H9 (cell line): ENCODE data around the gene RAD23A. TPM values are rescaled to one million over a fixed set of nuclear protein-coding genes. Genes with fewer than 3 reads are reported as not detected.
A peak's percentile ranks its signal among the peaks of the same experiment; 100 is the strongest.

Experiments
- DNase-seq: peaks from one replicate; pipeline ENCODE4 v3.0.0-alpha.2; 2017
- H2AFZ ChIP-seq: one replicate; pipeline ENCODE4 v1.6.1; 2013; ENCODE audit warnings: mild to moderate bottlenecking, low read length, control low read depth, moderate library complexity
- H2AK5ac ChIP-seq: 2 replicates; pipeline ENCODE4 v1.6.1; 2013; ENCODE audit warnings: low read length, control low read depth, mixed read lengths; ENCODE audit not compliant: insufficient read length
- H2BK120ac ChIP-seq: one replicate; pipeline ENCODE4 v1.6.1; 2013; ENCODE audit warnings: low read depth, mild to moderate bottlenecking, low read length, control low read depth, inconsistent platforms; ENCODE audit not compliant: poor library complexity, severe bottlenecking
- H2BK12ac ChIP-seq: 2 replicates; pipeline ENCODE4 v1.6.1; 2013; ENCODE audit warnings: low read length, control low read depth, mixed read lengths, low read depth; ENCODE audit not compliant: insufficient read length
- H2BK15ac ChIP-seq: 2 replicates; pipeline ENCODE4 v1.6.1; 2013; ENCODE audit warnings: low read depth, low read length, control low read depth
- H2BK20ac ChIP-seq: one replicate; pipeline ENCODE4 v1.6.1; 2013; ENCODE audit warnings: low read depth, mild to moderate bottlenecking, low read length, control low read depth, inconsistent platforms; ENCODE audit not compliant: poor library complexity, severe bottlenecking
- H2BK5ac ChIP-seq: 2 replicates; pipeline ENCODE4 v1.6.1; 2013; ENCODE audit warnings: low read length, control low read depth, mixed read lengths; ENCODE audit not compliant: insufficient read length
- H3K14ac ChIP-seq: 2 replicates; pipeline ENCODE4 v1.6.1; 2013; ENCODE audit warnings: low read length, control low read depth; ENCODE audit not compliant: insufficient read depth
- H3K18ac ChIP-seq: 2 replicates; pipeline ENCODE4 v1.6.1; 2013; ENCODE audit warnings: low read depth, mild to moderate bottlenecking, mixed read lengths, low read length, control low read depth; ENCODE audit not compliant: insufficient read length
- H3K23ac ChIP-seq: 2 replicates; pipeline ENCODE4 v1.6.1; 2013; ENCODE audit warnings: low read length, control low read depth, mixed read lengths, low read depth; ENCODE audit not compliant: insufficient read length
- H3K23me2 ChIP-seq: 2 replicates; pipeline ENCODE4 v1.6.1; 2013; ENCODE audit warnings: low read depth, mild to moderate bottlenecking, mixed read lengths, low read length, control low read depth; ENCODE audit not compliant: insufficient read length, poor library complexity, severe bottlenecking
- H3K27ac ChIP-seq: 2 replicates; pipeline ENCODE4 v1.5.1; 2013; ENCODE audit warnings: low read length, control low read depth, mixed read lengths, low read depth; ENCODE audit not compliant: insufficient read length
- H3K27me3 ChIP-seq: 2 replicates; pipeline ENCODE4 v1.6.1; 2013; ENCODE audit warnings: low read length, control low read depth, inconsistent platforms; ENCODE audit not compliant: insufficient read depth
- H3K4ac ChIP-seq: 2 replicates; pipeline ENCODE4 v1.6.1; 2013; ENCODE audit warnings: low read depth, mild to moderate bottlenecking, control low read depth, inconsistent platforms, low read length, moderate library complexity
- H3K4me1 ChIP-seq: 2 replicates; pipeline ENCODE4 v1.6.1; 2013; ENCODE audit warnings: low read length, control low read depth, inconsistent platforms; ENCODE audit not compliant: insufficient read depth
- H3K4me2 ChIP-seq: 2 replicates; pipeline ENCODE4 v1.6.1; 2013; ENCODE audit warnings: low read length, control low read depth, mixed read lengths; ENCODE audit not compliant: insufficient read length, insufficient read depth
- H3K56ac ChIP-seq: 2 replicates; pipeline ENCODE4 v1.6.1; 2013; ENCODE audit warnings: low read depth, mild to moderate bottlenecking, mixed read lengths, low read length, control low read depth; ENCODE audit not compliant: insufficient read length
- H3K79me1 ChIP-seq: 2 replicates; pipeline ENCODE4 v1.6.1; 2013; ENCODE audit warnings: low read depth, mild to moderate bottlenecking, moderate library complexity, low read length, control low read depth, inconsistent platforms; ENCODE audit not compliant: insufficient read depth, poor library complexity, severe bottlenecking
- H3K79me2 ChIP-seq: 2 replicates; pipeline ENCODE4 v1.6.1; 2013; ENCODE audit warnings: low read length, control low read depth, inconsistent platforms; ENCODE audit not compliant: insufficient read depth
- H3K9ac ChIP-seq: 2 replicates; pipeline ENCODE4 v1.6.1; 2013; ENCODE audit warnings: low read length, control low read depth, mixed read lengths; ENCODE audit not compliant: insufficient read length; ENCODE audit errors: extremely low read depth
- H3K9me3 ChIP-seq: one replicate; pipeline ENCODE4 v1.6.1; 2013; ENCODE audit warnings: low read depth, low read length, inconsistent platforms; ENCODE audit not compliant: control insufficient read depth
- H3T11ph ChIP-seq: one replicate; pipeline ENCODE4 v1.6.1; 2013; ENCODE audit warnings: mild to moderate bottlenecking, low read length, control low read depth, inconsistent platforms
- H4K20me1 ChIP-seq: one replicate; pipeline ENCODE4 v1.6.1; 2013; ENCODE audit not compliant: control insufficient read depth, insufficient read length, insufficient read depth
- H4K5ac ChIP-seq: 2 replicates; pipeline ENCODE4 v1.6.1; 2013; ENCODE audit warnings: low read depth, mild to moderate bottlenecking, mixed read lengths, low read length, control low read depth; ENCODE audit not compliant: insufficient read length
- H4K8ac ChIP-seq: replicated peaks from 2 replicates; pipeline ENCODE4 v1.6.1; 2013; ENCODE audit warnings: low read length, control low read depth, mixed read lengths, low read depth; ENCODE audit not compliant: insufficient read length
- H4K91ac ChIP-seq: 2 replicates; pipeline ENCODE4 v1.6.1; 2013; ENCODE audit warnings: low read depth, mild to moderate bottlenecking, moderate library complexity, mixed read lengths, low read length, control low read depth; ENCODE audit not compliant: insufficient read length
- H3K27ac Mint-ChIP-seq, 3 experiments: 2 replicates in 2 of 3; 3 replicates in 1 of 3; pipeline ENCODE4 v1.8.0; 2020 to 2021; ENCODE audit warnings: mixed read lengths in 3 of 3, mild to moderate bottlenecking in 1 of 3, moderate library complexity in 1 of 3
- H3K27me3 Mint-ChIP-seq: 2 replicates; pipeline ENCODE4 v1.8.0; 2021; ENCODE audit warnings: low read depth, mild to moderate bottlenecking, moderate library complexity, mixed read lengths
- H3K36me3 Mint-ChIP-seq, 3 experiments: 2 replicates in 2 of 3; 3 replicates in 1 of 3; pipeline ENCODE4 v1.8.0; 2020 to 2021; ENCODE audit warnings: low read depth in 3 of 3, mixed read lengths in 3 of 3; ENCODE audit not compliant: insufficient read depth in 1 of 3
- H3K4me1 Mint-ChIP-seq, 2 experiments: 2 replicates each; pipeline ENCODE4 v1.8.0; 2020; ENCODE audit warnings: mixed read lengths in 2 of 2
- H3K4me3 Mint-ChIP-seq, 2 experiments: 2 replicates in 1 of 2; 3 replicates in 1 of 2; pipeline ENCODE4 v1.8.0; 2020 to 2021; ENCODE audit warnings: mild to moderate bottlenecking in 2 of 2, mixed read lengths in 2 of 2, moderate library complexity in 1 of 2
- H3K9me3 Mint-ChIP-seq, 2 experiments: 2 replicates in 1 of 2; 3 replicates in 1 of 2; pipeline ENCODE4 v1.8.0; 2020; ENCODE audit warnings: mild to moderate bottlenecking in 2 of 2, mixed read lengths in 2 of 2, moderate library complexity in 1 of 2
- CTCF ChIP-seq: fragments of 200-600 bp; sonication (generic); conservative IDR thresholded peaks from 3 replicates; pipeline ENCODE4 v1.8.0; 2021; ENCODE audit warnings: antibody characterized with exemption, mild to moderate bottlenecking
- WGBS: extraction: QIAGEN DNeasy Blood & Tissue Kit; methylation state at CpG from one replicate; pipeline ENCODE4 v1.1.7; 2013; ENCODE audit warnings: missing lambda C conversion rate, low lambda C conversion rate, mixed read lengths; ENCODE audit not compliant: insufficient read length; ENCODE audit errors: extremely low coverage; 5-methylcytosine and 5-hydroxymethylcytosine counted together
- total RNA-seq: library from RNA; stranded (reverse); gene quantifications from 2 replicates; pipeline ENCODE4 v1.2.1, GENCODE V29; 2021

The RAD23A gene
- total RNA-seq, 1 experiment from 2014 or later = 62.2 TPM

- H4K8ac ChIP-seq = no peak overlapping the region
- H2AFZ ChIP-seq = no peak overlapping the region
- no peaks in the 10 kb centered on the region for H3K79me2 ChIP-seq
- no peak overlapping the region for H2BK20ac ChIP-seq
- Mint-ChIP-seq H3K4me3 (no peak overlapping the region), H3K27ac (peak overlapping the region in 1 of 3 experiments; percentile 51; a peak in 1 of 7 replicates), H3K9me3 (peaks cover 7 to 8% of the 10 kb centered on the region in 2 experiments), H3K36me3 (peaks cover 35 to 39% (median 37%) of the 10 kb centered on the region in 3 experiments; a peak in 6 of 7 replicates), H3K27me3 (peaks cover 21% of the 10 kb centered on the region), H3K4me1 (0 out of 4 replicates have a peak, but pooled peaks cover 0 to 6% of the 10 kb centered on the region in 2 experiments)
- no peak overlapping the region for H2BK5ac ChIP-seq
- H3T11ph ChIP-seq = no peak overlapping the region
- WGBS = no CpG with 5 or more reads among the region's 3 CpGs
- H3K27ac ChIP-seq = no peak overlapping the region
- no peaks in the 10 kb centered on the region for H4K20me1 ChIP-seq
- no peak overlapping the region for H3K14ac ChIP-seq
- H3K4me2 ChIP-seq = no peak overlapping the region
- TF ChIP-seq CTCF = no peak
- no peaks in the 10 kb centered on the region for H3K23me2 ChIP-seq
- H3K4ac ChIP-seq = no peak overlapping the region
- H2BK15ac ChIP-seq = no peak overlapping the region
- H3K56ac ChIP-seq = no peak overlapping the region
- H3K9ac ChIP-seq = no peak overlapping the region
- H2BK120ac ChIP-seq = no peak overlapping the region
- H3K27me3 ChIP-seq = peaks cover 5% of the 10 kb centered on the region; the same call in 1 of the 2 replicates
- H3K9me3 ChIP-seq = no peaks in the 10 kb centered on the region
- no peak overlapping the region for H3K23ac ChIP-seq
- no peaks in the 10 kb centered on the region for H3K79me1 ChIP-seq
- H3K4me1 ChIP-seq = no peaks in the 10 kb centered on the region
- H4K5ac ChIP-seq = no peak overlapping the region
- H3K18ac ChIP-seq = no peak overlapping the region
- no peak for DNase-seq
- no peak overlapping the region for H4K91ac ChIP-seq
- no peak overlapping the region for H2BK12ac ChIP-seq
- H2AK5ac ChIP-seq = no peak overlapping the region
Measured at GRCh38 chr19:12921047-12921446, 24.6 kb upstream of the RAD23A start.
